Spleen (tissue), 11 donors: ENCODE data around the gene FGF14. TPM values are rescaled to one million over a fixed set of nuclear protein-coding genes. Genes with fewer than 3 reads are reported as not detected.

Source experiments
- DNase-seq: peaks from one replicate; pipeline ENCODE4 v3.0.0-alpha.2; 2020
- H3K27ac ChIP-seq, 8 donors: fragments of 200-600 bp; sonication (generic) in 7 of 8; 1 replicate in 4 of 8; 2 replicates in 4 of 8; pipeline versions ENCODE4 v1.5.0 to v1.8.0; 2016 to 2021; ENCODE audit warnings: inconsistent platforms in 4 of 8, mild to moderate bottlenecking in 4 of 8, moderate library complexity in 1 of 8
- H3K27me3 ChIP-seq, 7 donors: fragments of 200-600 bp; sonication (generic) in 6 of 7; replicated peaks in 1 of 7; 1 replicate in 4 of 7; 2 replicates in 3 of 7; pipeline versions ENCODE4 v1.5.0 to v1.8.0; 2016 to 2021; ENCODE audit warnings: inconsistent platforms in 3 of 7, mild to moderate bottlenecking in 1 of 7
- H3K36me3 ChIP-seq, 6 donors: fragments of 200-600 bp; sonication (generic) in 5 of 6; 1 replicate in 4 of 6; 2 replicates in 2 of 6; pipeline versions ENCODE4 v1.5.0 to v1.8.0; 2016 to 2021; ENCODE audit warnings: inconsistent platforms in 2 of 6
- H3K4me1 ChIP-seq, 6 donors: fragments of 200-600 bp; sonication (generic) in 5 of 6; 1 replicate in 3 of 6; 2 replicates in 3 of 6; pipeline versions ENCODE4 v1.5.0 to v1.8.0; 2016 to 2021; ENCODE audit warnings: inconsistent platforms in 3 of 6
- H3K4me3 ChIP-seq, 8 donors: fragments of 200-600 bp; sonication (generic) in 7 of 8; 1 replicate in 4 of 8; 2 replicates in 4 of 8; pipeline versions ENCODE4 v1.5.0 to v1.8.0; 2016 to 2021; ENCODE audit warnings: inconsistent platforms in 4 of 8, mild to moderate bottlenecking in 4 of 8, moderate library complexity in 2 of 8
- H3K9me3 ChIP-seq, 8 donors: fragments of 200-600 bp; sonication (generic) in 7 of 8; 1 replicate in 4 of 8; 2 replicates in 4 of 8; pipeline versions ENCODE4 v1.5.0 to v1.8.0; 2016 to 2021; ENCODE audit warnings: inconsistent platforms in 4 of 8
- CTCF ChIP-seq, 11 experiments: fragments of 200-600 bp in 7 of 11; fragments of 450-650 bp in 4 of 11; sonication (generic) in 4 of 11; IDR thresholded peaks in 8 of 11; conservative IDR thresholded peaks in 3 of 11; 1 replicate in 7 of 11; 2 replicates in 4 of 11; pipeline versions ENCODE4 v1.4.0 to v1.8.0; 2016 to 2021; ENCODE audit warnings: antibody characterized with exemption in 11 of 11, inconsistent platforms in 4 of 11, mild to moderate bottlenecking in 1 of 11
- POLR2A ChIP-seq, 3 donors: fragments of 450-650 bp; IDR thresholded peaks; one replicate each; pipeline ENCODE4 v1.5.1; 2017; ENCODE audit warnings: antibody characterized with exemption in 3 of 3, mild to moderate bottlenecking in 1 of 3
- POLR2AphosphoS5 ChIP-seq, 3 donors: sonication (generic); formaldehyde crosslinking; IDR thresholded peaks; one replicate each; pipeline ENCODE4 v1.5.1; 2017; ENCODE audit warnings: antibody characterized with exemption in 3 of 3
- WGBS, 5 donors: extraction: QIAGEN DNeasy Blood & Tissue Kit in 3 of 5; methylation state at CpG; one replicate each; pipeline versions ENCODE4 v1.1.5 to v1.1.7; 2013 to 2018; 5-methylcytosine and 5-hydroxymethylcytosine counted together
- intact Hi-C: fragments of 100-400 bp; cut with DNase I; formaldehyde crosslinking; loops from one replicate; pipeline ENCODE4 v1.15.0; 2023; ENCODE audit warnings: low total_unique reads
- polyA plus RNA-seq, 3 donors: library from polyadenylated mRNA; stranded (reverse); fragments of 200-250 nt; gene quantifications; one replicate each; pipeline ENCODE4 v1.2.1, GENCODE V29; 2013
- total RNA-seq, 7 donors: library from RNA; depleted of rRNA in 3 of 7; stranded (reverse); fragments of >200 nt in 3 of 7; fragmentation: NEBNext Ultra II Directional in 4 of 7; extraction: Animal tissue kit (Norgen Biotek cat#: 25700) in 4 of 7; gene quantifications; one replicate each; pipeline versions ENCODE4 v1.1.0 to v1.2.1, GENCODE V29; 2016 to 2021
- donor health status: healthy with polysubstance abuse.
- donor health status: DM: no; HTN: no; CAD: no; lungs with moderate emphysema.
- donor health status: DM: no; HTN: no; CAD: no.
- donor health status: Bipolar disorder and iron deficiency.
- donor health status: healthy.
- donor health status: DM: no; HTN: no; CAD: no.
- donor health status: DM: yes; HTN: yes; CAD: no.

FGF14 gene
- total and polyA plus RNA-seq, 10 donors, result 0.03 to 1.1 (median 0.05) TPM; not detected in 3

- intact Hi-C loops, result no loop called here
Measured at GRCh38 chr13:102376318-102376717, 25.5 kb downstream of the FGF14 start.

GRCh38 chr13:102374726-102375125 is 27.1 kb downstream of the FGF14 start:
- no peak for DNase-seq
- WGBS, 5 donors, result 81 to 90% (median 84%) methylated on average over 1 of the region's 1 CpG
- no peaks in the 10 kb centered on the region for H3K27me3 ChIP-seq
- no peak overlapping the region for H3K27ac ChIP-seq
- no peak overlapping the region for H3K4me3 ChIP-seq
- H3K4me1 ChIP-seq, result no peaks in the 10 kb centered on the region
- no peaks in the 10 kb centered on the region for H3K36me3 ChIP-seq
- TF ChIP-seq CTCF (IDR thresholded peaks at IDR 0.05 in 8 of 11, conservative IDR thresholded peaks at IDR 0.05 in 3 of 11) (no peak), POLR2A (IDR thresholded peaks at IDR 0.05) (no peak)
- intact Hi-C loops, result no loop called here
- no peaks in the 10 kb centered on the region for H3K9me3 ChIP-seq

More at GRCh38 chr13:102376318-102376717, 25.5 kb downstream of the FGF14 start:
- Histone ChIP-seq H3K9me3 (no peaks in the 10 kb centered on the region), H3K36me3 (no peaks in the 10 kb centered on the region), H3K27me3 (no peaks in the 10 kb centered on the region), H3K27ac (no peak overlapping the region), H3K4me3 (no peak overlapping the region), H3K4me1 (no peaks in the 10 kb centered on the region)
- DNase-seq, result no peak
- no peak for TF ChIP-seq CTCF (IDR thresholded peaks at IDR 0.05 in 8 of 11, conservative IDR thresholded peaks at IDR 0.05 in 3 of 11)
- TF ChIP-seq POLR2A (IDR thresholded peaks at IDR 0.05), result no peak
- TF ChIP-seq POLR2AphosphoS5 (IDR thresholded peaks at IDR 0.05), result no peak
- WGBS, 5 donors, result 75 to 93% (median 88%) methylated on average over 1 of the region's 1 CpG

GRCh38 chr13:102374233-102374632 is 27.6 kb downstream of the FGF14 start:
- intact Hi-C loops, result no loop called here
- Histone ChIP-seq H3K36me3 (no peaks in the 10 kb centered on the region), H3K4me3 (no peak overlapping the region), H3K9me3 (no peaks in the 10 kb centered on the region), H3K27me3 (no peaks in the 10 kb centered on the region), H3K27ac (no peak overlapping the region), H3K4me1 (no peaks in the 10 kb centered on the region)
- no peak for DNase-seq
- TF ChIP-seq CTCF (IDR thresholded peaks at IDR 0.05 in 8 of 11, conservative IDR thresholded peaks at IDR 0.05 in 3 of 11) (no peak), POLR2A (IDR thresholded peaks at IDR 0.05) (no peak), POLR2AphosphoS5 (IDR thresholded peaks at IDR 0.05) (no peak)

- no peaks in the 10 kb centered on the region for H3K36me3 ChIP-seq
- no peak overlapping the region for H3K27ac ChIP-seq
- TF ChIP-seq POLR2A (IDR thresholded peaks at IDR 0.05) (no peak), POLR2AphosphoS5 (IDR thresholded peaks at IDR 0.05) (no peak), CTCF (IDR thresholded peaks at IDR 0.05 in 8 of 11, conservative IDR thresholded peaks at IDR 0.05 in 3 of 11) (no peak)
- H3K4me1 ChIP-seq, result no peaks in the 10 kb centered on the region
- H3K27me3 ChIP-seq, result no peaks in the 10 kb centered on the region
- intact Hi-C loops, result no loop called here
- no peaks in the 10 kb centered on the region for H3K9me3 ChIP-seq
- no peak overlapping the region for H3K4me3 ChIP-seq
- no peak for DNase-seq
Measured at GRCh38 chr13:102373221-102373620, 28.6 kb downstream of the FGF14 start.
